HG03342 (cell line): ENCODE data around the gene PTPN4.

Experiments used
- ATAC-seq: cut with Tn5 transposase; IDR thresholded peaks from one replicate; pipeline ENCODE4 v1.9.1; 2021; ENCODE audit warnings: mild to moderate bottlenecking, moderate library complexity; ENCODE audit not compliant: unreplicated experiment

The PTPN4 gene, protein sequence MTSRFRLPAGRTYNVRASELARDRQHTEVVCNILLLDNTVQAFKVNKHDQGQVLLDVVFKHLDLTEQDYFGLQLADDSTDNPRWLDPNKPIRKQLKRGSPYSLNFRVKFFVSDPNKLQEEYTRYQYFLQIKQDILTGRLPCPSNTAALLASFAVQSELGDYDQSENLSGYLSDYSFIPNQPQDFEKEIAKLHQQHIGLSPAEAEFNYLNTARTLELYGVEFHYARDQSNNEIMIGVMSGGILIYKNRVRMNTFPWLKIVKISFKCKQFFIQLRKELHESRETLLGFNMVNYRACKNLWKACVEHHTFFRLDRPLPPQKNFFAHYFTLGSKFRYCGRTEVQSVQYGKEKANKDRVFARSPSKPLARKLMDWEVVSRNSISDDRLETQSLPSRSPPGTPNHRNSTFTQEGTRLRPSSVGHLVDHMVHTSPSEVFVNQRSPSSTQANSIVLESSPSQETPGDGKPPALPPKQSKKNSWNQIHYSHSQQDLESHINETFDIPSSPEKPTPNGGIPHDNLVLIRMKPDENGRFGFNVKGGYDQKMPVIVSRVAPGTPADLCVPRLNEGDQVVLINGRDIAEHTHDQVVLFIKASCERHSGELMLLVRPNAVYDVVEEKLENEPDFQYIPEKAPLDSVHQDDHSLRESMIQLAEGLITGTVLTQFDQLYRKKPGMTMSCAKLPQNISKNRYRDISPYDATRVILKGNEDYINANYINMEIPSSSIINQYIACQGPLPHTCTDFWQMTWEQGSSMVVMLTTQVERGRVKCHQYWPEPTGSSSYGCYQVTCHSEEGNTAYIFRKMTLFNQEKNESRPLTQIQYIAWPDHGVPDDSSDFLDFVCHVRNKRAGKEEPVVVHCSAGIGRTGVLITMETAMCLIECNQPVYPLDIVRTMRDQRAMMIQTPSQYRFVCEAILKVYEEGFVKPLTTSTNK

GRCh38 chr2:119759451-119760236, at the start of gene PTPN4:
PTPN4 (plus strand) TSS chr2:119759922; CDS start chr2:119809854, 49,932 bp downstream.
- ATAC-seq, result peak; percentile 95

GRCh38 chr2:119710281-119710680, 49.4 kb upstream of the PTPN4 start:
- ATAC-seq, result no peak

- no peak for ATAC-seq
Observed at GRCh38 chr2:119711352-119711751, 48.4 kb upstream of the PTPN4 start.

GRCh38 chr2:119712571-119712970, 47.2 kb upstream of the PTPN4 start:
- ATAC-seq, result no peak

DNA sequence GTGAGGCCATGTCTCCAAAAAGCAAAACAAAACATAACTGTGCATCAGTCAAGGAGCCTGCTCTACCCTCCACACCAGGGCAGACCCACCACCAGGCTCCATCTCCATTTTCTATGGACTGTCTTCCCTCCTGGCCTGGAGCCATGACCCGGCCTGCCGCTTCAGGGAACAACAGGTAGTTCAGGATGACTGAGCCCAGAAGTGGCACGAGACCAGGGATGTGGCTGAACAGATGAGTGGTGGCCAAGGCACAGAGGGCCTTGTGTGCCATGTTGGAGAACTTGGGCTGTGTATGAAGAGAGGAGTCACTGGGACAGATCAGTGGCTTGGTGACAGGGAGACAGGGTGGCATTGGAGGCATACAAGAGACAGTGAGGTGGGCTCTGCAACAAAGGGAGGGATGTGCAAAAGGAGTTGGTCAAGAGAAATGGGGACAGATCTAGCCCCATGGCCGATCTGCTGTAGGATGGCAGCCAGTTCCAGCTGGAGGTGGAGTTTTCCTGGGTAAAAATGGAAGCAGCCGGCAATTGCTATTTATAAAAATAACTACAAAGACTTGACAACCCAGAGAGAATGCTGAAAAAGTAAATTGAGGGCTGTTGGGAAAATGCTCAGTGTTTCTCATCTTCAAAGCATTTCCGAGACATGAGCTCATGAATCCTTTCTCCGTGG, 45.8 kb upstream of the PTPN4 start:
- no peak for ATAC-seq

DNA sequence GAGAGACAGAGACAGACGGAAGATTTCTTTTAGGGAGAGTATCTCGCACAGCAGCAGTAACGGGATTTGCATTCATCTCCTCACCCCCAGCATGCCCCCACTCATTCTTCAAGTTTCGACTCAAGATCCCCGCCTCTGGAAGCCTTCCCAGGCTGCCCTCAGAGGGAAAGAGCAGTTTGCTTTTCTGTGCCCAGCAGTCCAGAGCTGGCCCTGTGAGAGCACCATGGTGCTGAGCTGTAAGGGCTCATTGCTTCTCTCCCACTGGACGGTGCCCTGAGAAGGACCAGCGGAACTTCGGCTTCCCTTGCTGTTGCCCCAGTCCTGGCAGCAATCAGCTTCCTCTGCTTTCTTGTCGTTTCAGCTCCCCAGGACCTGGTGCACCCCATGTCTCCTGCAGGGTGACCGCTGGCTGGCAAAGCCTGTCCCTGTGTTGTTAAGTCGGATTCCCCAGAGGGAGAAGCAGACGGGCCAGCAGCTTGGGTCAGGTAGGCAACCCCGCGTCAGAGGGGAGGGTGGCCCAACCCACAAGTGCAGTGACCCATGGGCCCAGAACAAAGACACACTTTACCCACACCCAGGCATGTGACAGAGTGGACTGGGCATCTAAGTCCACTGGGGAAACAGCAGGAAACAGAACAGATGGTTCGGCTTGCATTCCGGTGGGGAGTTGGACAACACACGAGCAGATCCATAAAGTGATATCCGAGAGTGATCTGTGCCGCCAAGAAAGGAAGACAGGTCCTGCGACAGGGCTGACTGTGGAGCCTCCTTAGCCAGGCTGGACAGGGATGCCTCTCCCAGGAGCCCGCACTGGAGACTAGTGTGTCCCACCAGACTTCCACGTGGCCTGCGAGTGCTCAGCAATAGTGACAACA, 44.1 kb upstream of the PTPN4 start:
- ATAC-seq, result no peak

DNA sequence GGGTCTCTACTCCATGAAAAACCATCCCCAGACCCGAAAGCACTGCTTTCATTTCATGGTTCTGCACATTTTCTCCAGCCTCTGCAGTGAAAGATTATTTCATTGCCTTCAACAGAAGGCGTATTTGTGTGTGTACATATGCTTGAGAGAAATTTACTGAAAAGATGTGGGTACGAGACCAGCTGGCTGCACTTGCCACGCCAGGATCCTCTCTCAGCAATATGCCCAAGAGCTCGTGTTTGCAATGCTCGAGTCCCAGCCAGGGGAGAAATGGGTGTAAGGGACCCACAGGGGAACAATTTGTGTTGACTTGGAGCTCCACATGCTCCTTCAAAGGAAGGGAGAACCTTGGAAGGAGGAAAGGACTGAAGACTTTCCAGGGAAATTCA, 43.4 kb upstream of the PTPN4 start:
- no peak for ATAC-seq

- ATAC-seq, result no peak
Observed at GRCh38 chr2:119718501-119719260, 41.0 kb upstream of the PTPN4 start.

DNA sequence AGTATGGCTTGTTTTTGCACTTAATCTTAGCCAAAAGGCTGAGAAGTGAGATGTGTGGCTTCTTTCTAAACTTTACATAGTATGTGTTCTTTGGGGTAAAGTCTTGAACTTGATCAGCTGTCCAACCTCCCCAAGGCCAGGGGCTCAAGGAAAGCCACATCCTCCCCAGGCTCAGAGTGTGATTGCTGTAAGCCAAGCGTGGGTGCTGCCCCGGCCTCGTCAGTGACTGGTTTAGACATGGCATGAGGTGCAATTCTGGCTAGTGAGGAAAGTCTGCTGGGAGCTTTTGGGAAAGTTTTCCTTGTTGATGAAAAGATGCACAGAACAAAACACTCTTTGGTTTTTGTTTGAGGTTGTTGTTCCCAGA, 40.5 kb upstream of the PTPN4 start:
- ATAC-seq, result no peak

GRCh38 chr2:119721043-119721442, 38.7 kb upstream of the PTPN4 start:
- no peak for ATAC-seq

GRCh38 chr2:119721462-119721861, 38.3 kb upstream of the PTPN4 start:
- no peak for ATAC-seq

GRCh38 chr2:119721904-119722303, 37.8 kb upstream of the PTPN4 start:
- ATAC-seq, result no peak

DNA sequence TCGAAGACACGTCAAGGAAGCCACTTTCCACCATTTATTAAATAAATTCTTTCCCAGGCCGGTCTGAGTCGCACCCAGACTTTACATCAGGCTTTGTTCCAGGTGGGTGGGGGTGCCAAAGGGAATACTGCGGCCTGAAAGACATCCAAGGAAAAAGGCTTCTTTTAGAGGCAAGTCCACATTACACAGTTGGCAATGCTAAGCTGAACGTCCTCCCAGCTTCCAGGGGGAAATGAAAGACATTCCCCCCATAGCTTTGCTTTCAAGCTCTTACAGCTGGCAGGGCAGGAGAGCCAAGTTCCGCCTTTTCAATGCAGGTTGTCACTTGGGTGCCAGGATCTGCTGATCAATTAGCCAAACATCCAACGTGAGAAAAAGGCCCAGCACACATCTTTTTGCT, 36.5 kb upstream of the PTPN4 start:
- ATAC-seq, result no peak

DNA sequence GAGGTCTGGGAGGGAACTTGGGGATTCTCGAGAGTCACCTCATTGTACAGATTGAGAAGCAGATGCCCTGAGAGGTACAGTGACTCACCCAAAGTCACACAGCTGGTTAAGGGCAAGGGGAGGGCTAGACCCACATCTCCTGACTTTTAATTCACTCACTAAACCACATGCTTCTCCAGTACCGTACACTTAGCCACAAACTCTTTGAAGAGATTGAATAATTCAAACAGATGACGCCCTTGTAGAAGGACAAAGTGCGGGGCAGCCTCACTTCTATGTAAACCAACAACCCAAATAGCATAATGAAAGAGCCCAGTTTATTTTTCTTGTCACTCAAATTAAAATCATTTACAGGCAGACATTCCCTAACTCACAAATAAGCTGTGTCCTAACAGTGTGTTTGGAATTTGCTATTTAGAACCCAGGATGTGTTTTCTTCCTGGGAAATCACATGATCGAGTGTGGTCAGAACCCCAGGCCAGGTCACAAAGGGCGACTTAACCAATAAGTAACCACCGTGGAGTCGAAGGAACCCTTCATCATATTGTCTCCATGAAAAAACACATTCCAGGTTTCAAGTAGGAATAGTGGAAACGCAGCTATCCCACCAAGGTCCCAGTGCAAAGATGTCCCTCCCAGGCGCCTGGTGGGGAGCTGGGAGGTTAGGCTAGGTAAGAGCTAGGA, 35.8 kb upstream of the PTPN4 start:
- ATAC-seq, result no peak

DNA sequence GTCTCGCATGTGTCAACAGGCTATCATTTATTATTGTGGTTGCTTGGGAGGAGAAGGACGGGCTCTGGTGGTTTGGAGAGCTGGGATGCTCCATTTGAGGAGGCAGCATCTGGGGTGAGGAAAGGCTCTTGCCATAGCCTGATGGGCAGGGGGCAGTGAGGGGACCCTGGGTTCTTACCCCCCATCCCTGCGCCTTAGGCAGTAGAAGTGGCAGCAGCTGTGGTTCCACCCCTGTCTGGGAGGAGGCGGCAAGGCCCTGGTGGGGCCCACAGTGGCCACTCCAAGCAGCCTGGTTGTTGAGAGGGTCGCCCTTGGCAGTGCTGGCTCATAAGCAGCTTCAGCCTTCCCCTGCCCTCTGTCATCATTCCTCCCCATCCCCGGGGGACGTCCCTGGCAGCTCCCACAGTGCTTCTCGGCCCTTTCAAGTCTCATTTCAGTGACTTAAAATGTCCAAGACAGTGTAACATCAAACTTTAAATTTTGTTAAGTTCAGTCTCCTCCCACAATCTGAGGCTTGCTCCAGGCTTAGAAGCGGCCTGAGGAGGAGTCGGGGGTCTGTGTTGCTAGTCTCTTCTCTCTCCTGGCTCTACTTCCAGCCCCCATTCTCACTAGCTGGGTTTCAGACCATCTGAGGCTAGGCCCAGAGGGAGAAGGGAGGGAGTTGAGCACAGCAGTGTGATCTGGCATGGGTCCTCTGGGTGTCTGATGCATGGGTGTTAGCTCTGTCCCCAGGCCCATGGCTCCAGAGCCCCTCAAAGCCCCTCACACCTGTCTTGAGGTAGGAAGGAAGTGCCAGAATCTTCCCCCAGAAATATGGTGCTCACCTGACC, 34.9 kb upstream of the PTPN4 start:
- no peak for ATAC-seq

GRCh38 chr2:119727493-119727892, 32.2 kb upstream of the PTPN4 start:
- ATAC-seq, result no peak

DNA sequence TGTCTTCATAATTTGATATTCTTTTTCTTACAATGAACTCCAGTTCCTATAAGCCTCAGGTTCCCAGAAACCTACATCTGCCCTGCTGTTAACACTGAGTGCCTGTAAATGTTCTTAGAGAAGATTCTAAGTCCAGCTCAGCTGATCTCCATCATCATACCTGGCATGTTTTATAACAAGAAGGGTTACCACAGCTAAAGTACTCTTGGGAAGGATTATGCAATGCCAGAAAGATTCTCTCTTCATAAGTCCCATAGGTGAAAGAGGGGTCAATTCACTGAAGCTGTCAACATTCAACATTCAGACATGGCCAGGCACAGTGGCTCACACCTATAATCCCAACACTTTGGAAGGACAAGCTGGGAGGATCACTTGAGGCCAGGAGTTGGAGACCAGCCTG, 31.3 kb upstream of the PTPN4 start:
- no peak for ATAC-seq
